Activated CD8-positive, alpha-beta memory T cell treated with anti-CD3 and anti-CD28 coated beads, Interleukin-2, amount 50 U/mL, for 24 hours (primary cell): ENCODE measurements around the gene HNRNPUL1.

ENCODE experiments used
- DNase-seq: peaks from one replicate; pipeline ENCODE4 v3.0.0-alpha.2; 2020; ENCODE audit errors: extremely low read depth

The HNRNPUL1 gene

DNA sequence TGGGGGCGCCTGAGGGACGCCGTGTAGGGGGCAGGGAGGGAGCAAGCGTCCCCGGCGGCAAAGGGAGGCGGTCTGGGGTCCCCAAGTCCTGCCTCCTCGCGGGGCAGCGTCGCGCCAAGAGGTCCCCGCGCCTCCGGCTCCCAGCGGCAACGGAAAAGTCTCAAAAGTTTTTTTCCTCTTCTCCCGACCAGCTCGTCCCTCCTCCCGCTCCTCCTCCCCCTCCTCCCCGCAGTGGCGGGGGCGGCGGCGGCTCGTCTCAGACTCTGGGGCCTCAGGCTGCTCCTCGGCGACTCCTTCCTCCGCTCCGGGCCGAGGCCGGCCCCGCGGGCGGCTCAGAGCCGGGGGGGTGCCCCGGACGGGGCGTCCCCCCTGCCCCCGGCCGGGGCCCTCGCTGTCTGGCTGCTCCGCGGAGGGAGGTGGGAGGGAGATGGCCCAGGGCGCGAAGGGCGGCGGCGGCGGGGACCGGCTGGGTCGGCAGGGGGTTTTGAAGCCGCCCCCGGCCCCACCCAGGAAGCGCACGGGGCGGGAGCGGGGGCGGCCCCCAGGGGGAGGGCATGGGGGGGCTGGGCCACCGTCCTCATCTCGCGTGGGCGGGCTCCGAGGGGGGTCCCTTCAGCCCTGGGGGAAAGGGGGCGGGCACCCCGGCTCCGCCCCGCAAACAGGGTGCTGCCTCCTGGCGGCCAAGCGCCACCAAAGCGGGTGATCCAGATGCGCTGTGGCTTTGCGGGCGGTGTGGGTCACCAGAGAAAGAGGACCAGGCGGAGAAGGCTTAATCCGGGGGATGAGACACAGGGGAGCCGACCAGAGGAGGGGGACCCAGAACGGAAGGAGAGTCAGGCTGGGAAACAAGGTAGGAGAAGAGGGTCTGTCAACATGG lies 89.5 kb downstream of the HNRNPUL1 start, which contains the start of gene TGFB1:
Gene TGFB1, minus strand, starts transcription at position 457 of the 877 bp plus-strand sequence. CDS start 878 bp downstream, outside the sequence.
- peak; percentile 76 for DNase-seq

DNA sequence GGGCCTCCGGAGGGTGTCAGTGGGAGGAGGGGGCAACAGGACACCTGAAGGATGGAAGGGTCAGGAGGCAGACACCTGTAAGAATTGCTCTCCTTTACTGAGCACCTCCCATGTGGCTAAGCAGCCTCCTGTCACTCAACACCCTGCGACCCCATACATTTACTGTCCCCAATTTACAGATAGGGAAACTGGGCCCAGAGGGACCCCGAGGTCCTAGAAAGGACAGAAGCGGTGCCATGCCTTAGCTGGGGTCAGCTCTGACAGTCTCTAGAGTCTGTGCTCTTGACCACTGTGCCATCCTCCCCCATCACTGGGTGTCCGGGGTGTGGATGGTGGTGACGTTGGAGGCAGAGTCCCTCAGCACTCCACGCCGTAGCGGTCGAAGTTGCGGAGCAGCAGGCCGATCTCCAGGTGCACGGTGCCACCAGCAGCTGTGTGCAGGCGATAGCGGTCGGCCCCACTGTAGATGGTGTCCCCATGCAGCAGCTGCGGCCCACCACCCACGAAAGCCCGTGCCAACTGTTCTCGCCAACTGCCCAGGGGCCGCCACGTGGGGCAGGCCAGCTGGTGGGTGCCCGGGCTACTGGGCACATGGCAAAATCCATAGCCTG lies 90.3 kb downstream of the HNRNPUL1 start:
- no peak for DNase-seq

DNA sequence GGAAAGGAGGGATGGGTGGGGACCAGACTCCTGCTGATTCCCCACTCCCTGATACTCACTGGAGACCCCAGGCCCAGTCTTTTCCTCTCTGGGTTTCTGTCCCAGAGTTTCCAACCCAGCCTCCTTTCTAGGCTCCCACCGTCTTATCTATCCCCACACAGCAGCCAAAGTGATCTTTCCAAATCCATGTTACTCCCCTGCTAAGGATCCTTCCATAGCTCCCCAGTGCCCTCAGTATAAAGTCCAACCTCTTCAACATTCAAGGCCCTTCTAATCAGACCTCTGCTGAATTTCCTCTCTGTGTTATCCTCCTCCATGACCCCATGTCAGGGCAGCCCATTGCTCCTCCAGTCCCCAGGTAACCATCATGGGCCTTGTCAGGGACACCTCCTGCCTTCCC lies 90.9 kb downstream of the HNRNPUL1 start:
- no peak for DNase-seq

DNA sequence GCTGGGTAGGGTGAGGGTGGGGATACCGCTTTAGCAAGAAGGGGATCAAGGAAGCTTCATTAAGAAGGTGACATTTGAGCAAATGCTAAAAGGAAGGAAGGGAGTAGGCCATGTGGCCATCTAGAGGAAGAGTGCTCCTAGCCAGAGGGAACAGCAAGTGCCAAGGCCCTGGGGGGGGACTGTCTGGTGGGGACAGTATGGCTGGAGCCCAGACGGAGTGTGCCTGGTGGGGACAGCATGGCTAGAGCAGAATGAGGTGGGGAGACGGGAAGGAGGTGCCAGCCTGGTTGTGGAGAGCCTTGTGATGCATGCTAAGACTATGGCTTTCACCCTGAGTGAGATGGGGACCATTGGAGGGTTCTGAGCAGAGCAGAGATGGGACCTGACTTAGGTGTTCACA lies 91.6 kb downstream of the HNRNPUL1 start:
- DNase-seq = no peak

DNA sequence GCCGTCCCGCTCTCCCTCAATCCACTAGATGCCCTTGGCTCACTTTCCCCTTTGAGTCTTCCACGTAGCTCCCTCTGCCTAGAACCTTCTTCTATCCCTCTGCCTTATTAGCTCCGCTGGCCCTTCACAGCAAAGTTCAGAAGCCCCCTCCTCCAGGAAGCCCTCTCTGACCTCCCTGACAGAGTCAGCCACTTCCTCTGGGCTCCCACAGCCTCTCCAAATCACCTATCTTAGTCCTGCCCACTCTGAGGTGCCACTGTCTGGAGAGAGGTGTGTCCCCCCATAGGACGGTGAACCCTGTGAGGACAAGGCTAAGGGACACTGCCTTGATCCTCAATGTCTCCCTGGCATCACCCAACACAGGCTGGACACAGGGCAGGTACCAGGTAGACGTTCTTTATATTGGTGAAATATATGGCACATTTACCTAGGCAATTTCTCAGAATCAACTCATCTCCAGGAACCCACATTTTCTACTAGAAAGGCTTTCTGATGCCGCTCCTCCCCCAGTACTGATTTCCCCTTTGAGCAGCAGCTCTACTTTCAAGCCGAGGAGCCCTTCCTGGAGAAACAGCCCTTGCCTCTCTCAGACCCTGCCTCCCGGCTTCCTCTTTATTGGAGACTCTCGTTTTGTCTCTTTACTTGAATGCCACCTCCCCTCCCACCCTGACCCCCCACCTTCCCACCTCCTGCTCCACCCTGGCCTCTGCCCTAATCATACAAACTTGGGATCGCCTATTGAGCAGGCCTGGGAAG lies 93.0 kb downstream of the HNRNPUL1 start:
- no peak for DNase-seq
